ENCODE data around the gene SUGCT.

SUGCT gene

DNA sequence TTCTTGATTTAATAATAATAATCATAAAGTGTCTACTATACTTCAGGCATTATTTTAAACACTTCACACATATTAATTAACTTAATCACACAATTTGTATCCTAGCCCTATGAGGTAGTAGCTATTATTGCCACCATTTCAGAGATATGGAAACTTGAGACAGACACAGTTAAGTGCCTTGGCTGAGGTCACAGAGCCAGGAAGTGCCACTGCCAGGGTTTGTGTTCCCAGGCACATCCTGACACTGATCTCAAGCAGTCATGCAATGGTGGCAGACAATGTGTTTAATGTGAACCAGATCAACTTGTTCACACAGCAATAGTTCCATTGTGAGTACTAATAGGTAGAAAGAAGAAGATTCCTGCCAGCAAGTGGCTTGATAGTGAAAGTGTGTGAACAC lies 666.0 kb downstream of the SUGCT start:
- no peak for DNase-seq

GRCh38 chr7:40802497-40802896 lies 667.7 kb downstream of the SUGCT start:
- DNase-seq: no peak

DNA sequence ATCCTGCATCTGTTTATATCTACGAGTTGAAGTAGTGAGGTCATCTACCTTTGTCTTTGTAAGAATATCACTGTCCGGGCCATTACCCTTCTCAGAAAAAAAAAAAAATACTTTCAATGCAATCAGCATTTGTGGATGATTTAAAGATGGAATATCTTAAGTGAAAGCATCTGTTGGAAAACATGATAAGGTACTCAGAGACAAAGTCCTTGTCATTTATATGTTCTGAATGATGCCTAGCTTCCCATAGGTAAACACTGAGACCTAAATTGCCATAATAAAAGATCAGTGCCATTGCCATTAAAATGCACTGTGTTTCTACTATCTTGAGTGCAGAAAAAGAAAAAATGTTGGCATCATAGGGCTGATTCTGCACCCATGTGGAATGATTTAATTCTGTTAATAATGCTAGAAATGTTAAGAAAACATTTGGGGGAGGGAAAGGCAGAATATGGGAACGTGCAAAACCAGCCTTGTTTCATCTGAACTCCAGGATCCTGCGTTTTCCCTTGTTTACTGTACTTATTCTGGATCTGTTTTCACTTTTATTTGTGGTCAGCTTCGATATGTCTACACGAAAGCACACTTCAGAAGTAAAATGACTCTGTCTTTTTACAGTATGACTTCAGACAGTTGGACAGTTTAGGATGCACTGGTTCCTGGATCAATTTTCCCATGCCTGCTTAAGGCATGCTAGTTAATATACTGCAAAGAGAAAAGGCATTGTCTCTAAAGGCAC lies 669.8 kb downstream of the SUGCT start:
- DNase-seq: no peak

GRCh38 chr7:40805361-40805760 lies 670.6 kb downstream of the SUGCT start:
- no peak for DNase-seq

- no peak for DNase-seq
Observed at GRCh38 chr7:40808378-40808942, 673.7 kb downstream of the SUGCT start.

- no peak for DNase-seq
Observed at GRCh38 chr7:40810274-40810673, 675.5 kb downstream of the SUGCT start.

GRCh38 chr7:40811666-40812065 lies 676.9 kb downstream of the SUGCT start:
- no peak for DNase-seq

- no peak for DNase-seq
Observed at GRCh38 chr7:40815022-40815421, 680.2 kb downstream of the SUGCT start.

- no peak for DNase-seq
Observed at GRCh38 chr7:40815512-40815911, 680.7 kb downstream of the SUGCT start.

- no peak for DNase-seq
Observed at GRCh38 chr7:40822861-40823260, 688.1 kb downstream of the SUGCT start.

DNA sequence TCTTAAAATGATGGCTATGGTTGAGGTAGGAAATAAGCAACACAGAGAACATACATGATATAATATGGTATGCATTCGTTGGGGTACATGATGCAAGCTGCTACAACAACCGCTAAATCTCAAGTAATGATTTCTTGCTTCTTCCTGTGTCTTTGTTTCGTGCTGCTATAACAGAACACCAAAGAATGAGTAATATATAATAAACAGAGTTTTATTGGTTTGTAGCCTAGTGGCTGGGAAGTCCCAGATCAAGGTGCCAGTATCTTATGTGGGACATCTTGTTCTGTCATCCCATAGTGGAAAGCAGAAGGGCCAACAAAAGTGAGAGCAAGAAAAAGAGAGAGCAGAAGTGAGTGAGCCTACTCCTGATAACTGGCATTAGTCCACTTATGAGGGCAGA lies 689.7 kb downstream of the SUGCT start:
- DNase-seq: no peak

GRCh38 chr7:40826411-40827221 lies 691.8 kb downstream of the SUGCT start:
- DNase-seq: no peak

GRCh38 chr7:40827222-40828085 lies 692.6 kb downstream of the SUGCT start:
- DNase-seq: no peak

DNA sequence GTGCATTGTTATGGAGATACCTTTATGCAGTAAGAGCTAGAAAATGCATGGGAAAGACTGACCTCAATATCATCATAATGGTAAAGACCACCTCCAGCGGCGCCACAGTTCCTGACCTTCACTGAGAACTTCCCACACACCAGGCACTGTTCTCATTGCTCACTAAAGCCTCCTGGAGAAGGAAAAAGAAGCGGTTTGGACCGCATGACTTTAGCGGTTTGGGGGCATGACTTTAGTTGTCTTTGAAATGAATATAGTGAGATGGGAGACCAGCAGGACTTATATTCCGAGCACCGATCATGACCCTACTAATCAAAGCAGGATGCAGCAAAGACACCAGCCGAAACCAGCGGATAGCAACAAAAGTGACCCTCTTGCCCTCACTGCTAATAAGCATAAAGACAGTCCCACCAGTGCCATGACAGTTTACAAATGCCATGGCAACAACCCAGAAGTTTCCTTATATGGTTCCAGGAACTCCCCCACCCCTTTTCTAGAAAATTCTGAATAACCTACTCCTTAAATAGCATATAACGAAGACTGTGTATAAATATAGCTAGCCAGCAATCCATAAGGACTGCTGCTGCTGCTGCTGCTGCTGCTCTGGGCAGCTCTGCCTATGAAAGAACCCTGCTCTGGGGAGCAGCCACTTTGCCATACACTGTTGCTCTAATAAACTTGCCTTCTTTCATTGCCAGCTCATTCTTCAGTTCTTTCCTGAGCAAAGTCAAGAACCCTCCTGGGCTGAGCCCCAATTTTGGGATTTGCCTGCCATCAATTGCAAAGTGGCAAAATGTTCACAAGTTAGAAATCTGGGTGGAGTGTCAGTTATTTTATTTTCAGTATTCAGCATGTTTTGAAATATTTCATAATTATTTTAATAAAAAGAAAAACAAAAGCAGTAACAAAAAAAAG lies 694.1 kb downstream of the SUGCT start:
- DNase-seq: no peak

GRCh38 chr7:40833191-40833887 lies 698.5 kb downstream of the SUGCT start:
- DNase-seq: no peak

- DNase-seq: no peak
Observed at GRCh38 chr7:40833888-40834234, 699.1 kb downstream of the SUGCT start.

DNA sequence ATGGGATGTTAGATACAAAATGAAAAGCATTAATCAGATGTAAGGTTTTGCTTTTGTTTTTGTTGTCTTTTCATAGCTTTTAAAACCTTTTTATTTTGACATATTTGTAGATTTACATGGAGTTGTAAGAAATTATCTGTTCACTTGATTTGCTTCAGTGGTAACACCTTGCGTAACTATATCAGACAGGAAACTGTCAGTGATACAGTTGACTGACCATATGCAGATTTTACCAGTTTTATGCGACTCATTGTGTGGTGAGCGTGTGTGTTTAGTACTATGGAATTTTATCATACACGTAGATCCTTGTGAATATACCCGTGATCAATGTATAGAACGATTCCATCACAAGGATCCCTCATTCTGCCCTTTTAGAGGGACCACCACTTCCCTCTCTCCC lies 701.4 kb downstream of the SUGCT start:
- DNase-seq: no peak

- DNase-seq: no peak
Observed at GRCh38 chr7:40839881-40840280, 705.1 kb downstream of the SUGCT start.

GRCh38 chr7:40840990-40841389 lies 706.2 kb downstream of the SUGCT start:
- no peak for DNase-seq

DNA sequence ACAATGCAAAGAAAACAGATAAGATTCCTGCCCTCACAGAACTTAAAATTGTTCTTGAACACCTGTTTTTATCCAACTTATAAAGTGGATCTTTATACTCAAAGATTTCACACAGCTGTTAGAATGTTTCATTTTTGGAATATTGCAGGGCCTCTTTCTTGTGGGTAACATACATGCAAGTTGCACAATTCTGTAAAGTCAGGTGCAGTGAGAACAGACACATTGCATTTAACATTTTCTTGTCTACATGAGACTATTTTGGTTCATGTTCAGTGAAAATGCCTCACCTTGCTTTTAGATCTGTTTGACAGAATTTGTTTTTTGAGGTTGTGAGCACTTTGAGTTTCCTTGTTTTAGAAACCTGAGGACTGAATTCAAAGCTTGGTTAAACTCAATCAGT lies 707.8 kb downstream of the SUGCT start:
- DNase-seq: no peak

DNA sequence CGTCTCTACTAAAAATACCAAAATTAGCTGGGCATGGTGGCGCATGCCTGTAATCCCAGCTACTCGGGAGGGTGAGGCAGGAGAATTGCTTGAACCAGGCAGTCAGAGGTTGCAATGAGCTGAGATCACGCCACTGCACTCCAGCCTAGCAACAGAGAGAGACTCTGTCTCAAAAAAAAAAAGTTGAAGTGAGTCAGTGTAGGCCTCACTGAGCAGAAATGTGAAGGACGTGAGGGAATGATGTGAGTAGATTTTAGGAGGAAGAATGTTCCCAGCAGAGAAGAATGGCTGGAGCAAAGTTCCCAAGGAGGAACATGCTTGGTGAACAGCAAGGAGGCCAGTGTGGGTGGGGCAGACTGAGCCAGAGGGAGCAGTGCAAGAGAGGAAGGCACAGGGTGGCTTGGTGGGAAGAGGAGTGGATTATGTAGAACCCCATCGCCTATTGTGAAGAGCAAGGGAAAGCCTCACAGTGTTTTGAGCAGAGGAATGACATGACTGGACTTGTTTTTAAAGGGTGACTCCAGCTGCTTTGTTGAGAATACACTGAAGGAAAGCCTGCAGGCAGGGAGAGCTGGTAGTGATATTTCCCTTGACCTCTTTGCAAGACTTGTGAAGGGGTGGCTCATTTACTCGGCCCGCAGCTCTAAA lies 708.7 kb downstream of the SUGCT start:
- DNase-seq: no peak

Data from CD4-positive, alpha-beta T cell treated with Interleukin-4 for 4 hours (primary cell).